ENCODE data around the gene JAML.
"Not testable (repeated sequence)": the region's sequence is repeated elsewhere in the genome, so short reads cannot be mapped to it uniquely, and the experiment has no call there.

JAML gene

GRCh38 chr11:118193910-118194566 lies 30.8 kb downstream of the JAML start:
- no peak for DNase-seq (ENCODE audit: low read depth)

GRCh38 chr11:118192817-118193216 lies 32.0 kb downstream of the JAML start:
- DNase-seq (ENCODE audit: low read depth) = not testable (repeated sequence)

- DNase-seq (ENCODE audit: low read depth) = not testable (repeated sequence)
Observed at GRCh38 chr11:118190942-118191506, 33.8 kb downstream of the JAML start.

- no peak for DNase-seq (ENCODE audit: low read depth)
Observed at GRCh38 chr11:118186346-118187107, 38.3 kb downstream of the JAML start.

GRCh38 chr11:118184784-118185579 lies 39.8 kb downstream of the JAML start:
- no peak for DNase-seq (ENCODE audit: low read depth)

- not testable (repeated sequence) for DNase-seq (ENCODE audit: low read depth)
Observed at GRCh38 chr11:118183691-118184090, 41.1 kb downstream of the JAML start.

- DNase-seq (ENCODE audit: low read depth) = no peak
Observed at GRCh38 chr11:118180300-118180703, 44.5 kb downstream of the JAML start.

GRCh38 chr11:118176778-118177134 lies 48.1 kb downstream of the JAML start:
- no peak for DNase-seq (ENCODE audit: low read depth)

GRCh38 chr11:118175993-118176777 lies 48.6 kb downstream of the JAML start, which contains the start of gene SCN2B:
SCN2B (minus strand) TSS chr11:118176639; CDS start chr11:118176431, 208 bp downstream.
- DNase-seq (ENCODE audit: low read depth) = no peak

- no peak for DNase-seq (ENCODE audit: low read depth)
Observed at GRCh38 chr11:118175031-118175992, 49.5 kb downstream of the JAML start.

GRCh38 chr11:118174006-118174567 lies 50.7 kb downstream of the JAML start:
- no peak for DNase-seq (ENCODE audit: low read depth)

- no peak for DNase-seq (ENCODE audit: low read depth)
Observed at GRCh38 chr11:118172356-118172755, 52.5 kb downstream of the JAML start.

- DNase-seq (ENCODE audit: low read depth) = no peak
Observed at GRCh38 chr11:118171269-118172062, 53.3 kb downstream of the JAML start.

GRCh38 chr11:118170882-118171268 lies 53.9 kb downstream of the JAML start:
- DNase-seq (ENCODE audit: low read depth) = no peak

- DNase-seq (ENCODE audit: low read depth) = no peak
Observed at GRCh38 chr11:118170231-118170630, 54.6 kb downstream of the JAML start.

GRCh38 chr11:118169300-118170140 lies 55.3 kb downstream of the JAML start:
- no peak for DNase-seq (ENCODE audit: low read depth)

- no peak for DNase-seq (ENCODE audit: low read depth)
Observed at GRCh38 chr11:118168751-118169150, 56.1 kb downstream of the JAML start.

GRCh38 chr11:118168316-118168715 lies 56.5 kb downstream of the JAML start:
- no peak for DNase-seq (ENCODE audit: low read depth)
